ENCODE measurements around the gene LDB3.
A peak's percentile ranks its signal among the peaks of the same experiment; 100 is the strongest.

LDB3 gene

GRCh38 chr10:86769991-86770390 lies 101.7 kb downstream of the LDB3 start:
- DNase-seq (ENCODE audit: low read depth) = no peak
- TF ChIP-seq CTCF (IDR thresholded peaks at IDR 0.05; ENCODE audit: insufficient read depth, low read depth, low read length, missing control alignments) = no peak
- H3K4me3 ChIP-seq (ENCODE audit: low read length) = no peak overlapping the region

GRCh38 chr10:86770412-86770960 lies 102.2 kb downstream of the LDB3 start:
- no peak overlapping the region for H3K4me3 ChIP-seq (ENCODE audit: low read length)
- TF ChIP-seq CTCF (IDR thresholded peaks at IDR 0.05; ENCODE audit: insufficient read depth, low read depth, low read length, missing control alignments) = no peak
- peak; percentile 23 for DNase-seq (ENCODE audit: low read depth)

- TF ChIP-seq CTCF (IDR thresholded peaks at IDR 0.05; ENCODE audit: insufficient read depth, low read depth, low read length, missing control alignments) = no peak
- H3K4me3 ChIP-seq (ENCODE audit: low read length) = no peak overlapping the region
- no peak for DNase-seq (ENCODE audit: low read depth)
Measured at GRCh38 chr10:86773498-86773897, 105.2 kb downstream of the LDB3 start.

GRCh38 chr10:86775056-86775869 lies 107.0 kb downstream of the LDB3 start:
- peak; percentile 42 for DNase-seq (ENCODE audit: low read depth)
- no peak overlapping the region for H3K4me3 ChIP-seq (ENCODE audit: low read length)
- TF ChIP-seq CTCF (IDR thresholded peaks at IDR 0.05; ENCODE audit: insufficient read depth, low read depth, low read length, missing control alignments) = no peak

GRCh38 chr10:86775870-86776180 lies 107.5 kb downstream of the LDB3 start:
- TF ChIP-seq CTCF (IDR thresholded peaks at IDR 0.05; ENCODE audit: insufficient read depth, low read depth, low read length, missing control alignments) = no peak
- no peak for DNase-seq (ENCODE audit: low read depth)
- H3K4me3 ChIP-seq (ENCODE audit: low read length) = no peak overlapping the region

GRCh38 chr10:86779220-86780017 lies 111.1 kb downstream of the LDB3 start:
- no peak for DNase-seq (ENCODE audit: low read depth)
- no peak overlapping the region for H3K4me3 ChIP-seq (ENCODE audit: low read length)
- TF ChIP-seq CTCF (IDR thresholded peaks at IDR 0.05; ENCODE audit: insufficient read depth, low read depth, low read length, missing control alignments) = no peak
